Hepatocyte (in vitro differentiated cells): ENCODE data around the gene HOXB1.
"Not testable (repeated sequence)": the region's sequence is repeated elsewhere in the genome, so short reads cannot be mapped to it uniquely, and the experiment has no call there.

Source experiments
- CTCF ChIP-seq: fragments of 200-600 bp; sonication (generic); IDR thresholded peaks from 2 replicates; pipeline ENCODE4 v1.5.1; 2016; ENCODE audit warnings: antibody characterized with exemption, mild to moderate bottlenecking; ENCODE audit not compliant: poor library complexity
- EZH2 ChIP-seq: fragments of 200-600 bp; sonication (generic); IDR thresholded peaks from 2 replicates; pipeline ENCODE4 v1.6.1; 2016; ENCODE audit warnings: antibody characterized with exemption, mild to moderate bottlenecking, borderline replicate concordance
- EZH2phosphoT487 ChIP-seq: fragments of 200-600 bp; sonication (generic); IDR thresholded peaks from one replicate; pipeline ENCODE4 v1.6.1; 2018; ENCODE audit warnings: antibody characterized with exemption, mild to moderate bottlenecking, low read depth, moderate library complexity; ENCODE audit not compliant: unreplicated experiment, severe bottlenecking

- TF ChIP-seq CTCF, EZH2, EZH2phosphoT487: not testable (repeated sequence)
These were observed 48.5 kb downstream of the HOXB1 start for GRCh38 chr17:48482301-48482700.
